HG02763 (cell line): ENCODE results near the gene MAGI1.

Source experiments
- ATAC-seq: cut with Tn5 transposase; IDR thresholded peaks from one replicate; pipeline ENCODE4 v1.9.1; 2021; ENCODE audit warnings: mild to moderate bottlenecking, moderate library complexity; ENCODE audit not compliant: unreplicated experiment

The MAGI1 gene

DNA sequence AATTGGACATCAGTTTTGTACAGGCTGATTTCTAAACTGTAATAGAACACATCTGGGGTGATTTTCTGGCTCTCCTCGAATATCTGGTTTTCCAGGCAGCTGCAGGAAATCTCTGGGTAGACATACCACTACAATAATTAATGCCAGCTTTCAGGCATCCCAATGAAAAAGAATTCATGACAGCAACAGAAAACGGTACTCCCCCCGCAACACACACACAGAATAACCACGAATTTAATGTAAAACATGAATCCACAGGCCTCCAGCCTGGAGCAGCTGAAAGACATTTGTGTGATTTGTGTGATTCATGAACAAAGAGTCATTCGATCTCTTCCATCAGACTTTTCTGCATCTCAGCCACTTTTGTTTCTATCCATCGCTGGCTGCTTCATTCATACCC is 262.2 kb downstream of the MAGI1 start:
- ATAC-seq: no peak

GRCh38 chr3:65776081-65776480 is 262.6 kb downstream of the MAGI1 start:
- ATAC-seq: no peak

DNA sequence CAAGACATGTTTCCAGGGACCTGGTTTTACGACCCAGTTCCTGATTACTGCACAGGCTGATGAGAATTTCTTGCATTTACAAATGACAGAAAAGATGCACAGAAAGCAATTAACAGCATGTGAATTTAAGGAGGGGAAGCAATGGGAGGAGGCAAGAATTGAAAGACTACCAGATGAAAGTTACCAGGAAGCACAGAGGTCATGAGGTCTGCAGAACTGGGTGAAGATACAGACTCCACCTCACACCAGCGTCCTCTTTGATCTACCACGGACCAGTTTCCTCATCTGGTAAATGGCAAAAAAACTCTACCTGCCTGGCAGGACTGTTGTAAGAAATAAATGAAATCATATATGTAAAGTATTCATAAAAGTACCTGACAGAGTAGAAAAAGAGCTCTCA is 266.0 kb downstream of the MAGI1 start:
- ATAC-seq: no peak

DNA sequence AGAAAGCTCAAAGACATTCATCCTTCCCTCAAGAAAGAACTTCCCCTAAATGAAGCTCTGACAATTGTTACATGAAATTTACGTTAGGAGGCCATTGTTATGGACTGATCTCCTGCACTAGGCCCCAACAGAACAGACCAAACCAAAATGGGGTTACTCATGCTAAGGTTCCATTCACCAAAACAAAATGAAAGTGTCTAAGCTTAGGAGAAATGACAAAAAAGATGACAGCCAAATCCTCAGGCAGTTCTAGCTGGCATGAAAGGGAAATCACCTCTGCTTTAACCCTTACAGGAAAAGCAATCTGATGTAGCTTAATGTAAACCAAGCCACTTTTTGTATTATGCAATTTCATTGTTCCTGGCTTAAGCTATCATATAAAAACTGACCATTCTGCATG is 271.2 kb downstream of the MAGI1 start:
- no peak for ATAC-seq

- no peak for ATAC-seq
These were observed 276.5 kb downstream of the MAGI1 start for GRCh38 chr3:65762235-65762580.

DNA sequence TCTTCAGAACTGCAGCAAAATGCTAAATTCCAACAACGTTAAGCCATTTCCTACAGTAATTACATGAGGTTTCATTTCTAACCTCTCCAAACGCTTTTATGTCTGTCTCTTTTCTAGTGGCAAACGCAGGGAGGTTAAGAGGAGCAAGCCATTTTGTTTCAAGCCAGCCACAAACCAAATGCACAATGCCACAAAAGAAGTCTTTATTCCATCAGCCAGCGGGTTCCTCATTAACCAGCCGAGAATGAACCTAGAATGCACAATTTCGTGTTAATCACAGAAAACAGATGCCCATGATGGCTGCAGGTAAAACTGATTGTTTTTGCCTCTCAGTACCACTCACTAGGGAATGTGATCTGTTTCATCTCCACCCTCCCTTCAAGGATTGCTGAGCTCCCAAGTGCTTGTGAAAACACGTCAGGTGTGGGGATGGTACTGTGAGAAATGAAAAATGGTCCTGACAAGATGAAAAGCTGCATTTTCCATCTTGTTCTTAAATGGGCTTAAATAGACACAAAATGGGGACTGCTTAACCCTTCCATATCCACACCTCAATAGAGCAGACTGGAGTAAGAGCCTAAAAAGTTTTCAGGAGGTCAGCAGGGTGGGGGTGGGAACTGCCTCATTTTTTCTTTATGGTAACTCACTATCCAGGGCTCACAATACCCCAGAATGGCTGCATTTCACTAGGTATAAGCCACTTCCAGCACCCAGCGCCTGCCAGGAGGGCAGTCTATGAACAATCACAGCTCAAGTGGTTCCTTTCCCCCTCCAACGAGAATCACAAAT is 277.1 kb downstream of the MAGI1 start:
- ATAC-seq: no peak

GRCh38 chr3:65758876-65759598 is 279.7 kb downstream of the MAGI1 start:
- no peak for ATAC-seq

DNA sequence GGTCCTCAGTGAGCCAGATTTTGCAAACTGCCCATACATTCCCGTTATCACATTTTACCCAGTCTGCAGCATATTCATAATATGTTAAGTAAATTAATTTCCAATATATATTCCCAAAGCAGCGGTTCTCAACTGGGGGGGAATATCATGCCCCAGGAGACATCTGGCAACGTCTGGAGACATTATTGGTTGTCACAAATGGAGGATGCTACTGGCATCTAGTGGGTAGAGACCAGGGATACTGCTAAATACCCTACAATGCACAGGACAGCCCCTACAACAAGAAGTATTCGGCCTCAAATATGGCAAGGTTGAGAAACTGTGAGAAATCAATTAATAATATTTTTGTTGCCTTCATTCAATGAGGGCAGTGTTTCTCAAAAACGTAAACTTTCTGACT is 280.3 kb downstream of the MAGI1 start:
- no peak for ATAC-seq

- ATAC-seq: no peak
These were observed 286.1 kb downstream of the MAGI1 start for GRCh38 chr3:65752636-65753035.

DNA sequence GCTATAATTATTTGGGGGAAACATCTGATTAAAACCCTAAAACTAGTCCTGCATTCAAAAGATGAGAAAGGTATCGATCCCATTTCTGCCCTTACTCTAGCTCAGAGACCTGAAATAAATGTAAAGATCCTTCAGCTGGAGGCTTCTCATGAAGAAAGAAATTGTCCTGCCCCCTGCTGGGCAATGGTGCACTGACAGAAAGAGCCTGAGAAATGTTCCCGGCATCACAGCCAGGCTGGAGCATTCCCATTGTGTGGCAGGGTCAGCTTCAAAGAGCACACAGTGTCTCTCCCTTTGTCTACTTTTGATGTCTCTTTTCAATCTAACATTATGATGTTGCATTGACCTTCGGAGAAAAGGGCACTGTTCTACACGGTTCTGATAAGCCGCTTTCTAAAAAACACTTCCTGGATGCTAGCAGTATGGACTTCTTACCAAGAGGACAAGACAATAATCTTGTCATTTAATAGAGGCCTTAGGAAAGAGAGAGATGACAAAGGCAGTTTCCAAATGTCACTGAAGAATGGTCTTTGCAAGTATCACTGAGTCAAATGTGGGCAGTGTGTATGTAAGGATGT is 287.5 kb downstream of the MAGI1 start:
- no peak for ATAC-seq

- no peak for ATAC-seq
These were observed 289.7 kb downstream of the MAGI1 start for GRCh38 chr3:65749066-65749465.

- ATAC-seq: no peak
These were observed 290.4 kb downstream of the MAGI1 start for GRCh38 chr3:65748326-65748725.

DNA sequence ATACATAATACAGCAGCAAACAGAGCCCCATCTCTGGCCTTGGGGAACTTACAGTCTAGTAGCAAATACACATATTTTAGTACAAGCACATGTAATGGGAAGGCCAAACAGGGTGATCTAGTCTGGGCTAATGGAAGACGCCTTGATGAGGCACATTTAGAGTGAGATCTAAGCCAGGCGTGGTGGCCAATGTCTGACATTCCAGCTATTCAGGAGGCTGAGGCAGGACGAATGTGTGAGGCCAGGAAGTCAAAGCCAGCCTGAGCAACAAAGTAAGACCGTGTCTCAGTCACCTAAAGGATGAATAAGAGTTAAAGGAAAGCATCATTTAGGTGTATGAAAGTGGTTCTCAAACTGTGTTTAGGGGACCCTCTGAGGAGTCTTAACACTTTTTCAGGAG is 291.9 kb downstream of the MAGI1 start:
- ATAC-seq: no peak

GRCh38 chr3:65745306-65745705 is 293.4 kb downstream of the MAGI1 start:
- no peak for ATAC-seq

GRCh38 chr3:65742914-65743313 is 295.8 kb downstream of the MAGI1 start:
- no peak for ATAC-seq

GRCh38 chr3:65741540-65741939 is 297.2 kb downstream of the MAGI1 start:
- no peak for ATAC-seq

DNA sequence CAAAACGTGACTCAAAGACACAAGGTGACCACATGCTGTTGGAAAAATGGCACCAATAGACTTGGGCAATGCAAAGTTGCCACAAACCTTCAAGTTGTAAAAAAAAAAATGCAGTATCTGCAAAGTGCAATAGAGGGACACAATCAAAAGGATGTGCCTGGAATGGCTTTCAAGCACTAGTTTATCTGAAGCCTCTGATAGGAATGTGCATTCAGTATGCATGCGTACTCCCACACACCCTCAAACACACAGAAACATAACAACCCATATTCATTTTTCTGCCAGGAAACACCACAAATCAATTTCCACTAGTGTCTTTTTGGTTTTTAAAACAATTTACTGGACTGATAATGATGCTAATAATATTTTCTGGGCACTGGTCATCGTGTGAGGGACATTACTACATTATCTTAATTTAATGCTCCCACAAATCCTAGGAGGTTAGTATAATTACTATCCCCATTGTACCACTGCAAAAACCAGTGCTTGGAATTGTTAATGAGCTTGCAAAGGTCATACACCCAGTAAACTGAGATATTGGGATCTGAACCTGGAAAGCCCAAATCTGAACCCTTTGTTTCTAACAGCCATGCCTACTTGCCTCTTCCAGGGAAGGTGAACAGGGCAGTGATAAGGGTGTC is 298.7 kb downstream of the MAGI1 start:
- ATAC-seq: no peak

DNA sequence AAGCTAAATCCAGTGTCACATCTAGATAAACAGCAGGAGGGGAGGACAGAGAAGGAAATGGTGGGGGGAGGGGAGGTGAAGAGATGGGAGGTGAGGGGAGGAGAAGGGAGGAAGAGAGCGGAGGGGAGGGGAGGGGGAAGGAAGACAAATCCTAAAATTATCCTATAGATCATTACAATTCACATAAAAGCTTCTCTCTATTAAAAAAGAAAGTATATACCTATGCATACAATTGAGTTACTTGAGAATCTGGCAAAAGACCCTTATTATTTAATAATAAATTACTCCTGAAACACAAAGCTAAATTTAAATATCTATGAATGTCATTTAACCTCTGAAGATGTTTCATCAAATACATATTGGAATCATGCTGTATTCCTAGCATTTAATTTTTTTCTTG is 303.9 kb downstream of the MAGI1 start:
- no peak for ATAC-seq

DNA sequence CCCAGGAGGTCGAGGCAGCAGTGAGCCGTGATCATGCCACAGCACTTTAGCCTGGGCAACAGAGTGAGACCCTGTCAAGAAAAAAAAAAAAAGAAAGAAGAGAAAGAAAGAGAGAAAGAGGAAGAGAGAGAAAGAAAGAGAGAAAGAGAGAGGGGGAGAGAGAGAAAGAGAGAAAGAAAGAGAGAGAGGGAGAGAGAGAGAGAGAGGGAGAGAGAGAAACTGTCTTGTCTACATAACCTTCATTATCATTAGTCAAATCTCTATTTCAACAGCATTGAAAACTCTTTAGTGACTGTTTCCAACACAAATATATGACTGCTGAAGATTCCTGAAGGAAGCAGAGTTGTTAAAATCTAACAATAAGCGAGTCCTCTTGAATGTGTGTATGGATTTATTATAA is 304.3 kb downstream of the MAGI1 start:
- ATAC-seq: no peak

- ATAC-seq: no peak
These were observed 305.3 kb downstream of the MAGI1 start for GRCh38 chr3:65733459-65733858.

- peak; percentile 83 for ATAC-seq
These were observed 306.4 kb downstream of the MAGI1 start for GRCh38 chr3:65732051-65732935.
